RWPE1 (cell line): ENCODE results near the gene MAPKAPK2.

Experiments used
- CTCF ChIA-PET: fragments of 350-600 bp; sonication (Branson Sonifier 250); formaldehyde crosslinking; extraction: SDS; loops from one replicate; lab custom pipeline; 2021; lab: Yijun Ruan, JAX
- POLR2A ChIA-PET: fragments of 400-600 bp; formaldehyde crosslinking; extraction: SDS; loops from one replicate; lab custom pipeline; 2020; ENCODE audit warnings: antibody characterized with exemption; ENCODE audit not compliant: low non-redundant PET; lab: Yijun Ruan, JAX
- DNase-seq: peaks from one replicate; pipeline ENCODE4 v3.0.0; 2012; ENCODE audit warnings: low spot score
- H3K27ac ChIP-seq: fragments of 450-650 bp; 2 replicates; pipeline ENCODE4 v1.5.1; 2017
- TF ChIP-seq, protein P1 (sequence below): fragments of 450-650 bp; conservative IDR thresholded peaks from 2 replicates; pipeline ENCODE4 v1.5.1; 2017; ENCODE audit warnings: low read depth, mild to moderate bottlenecking

MAPKAPK2 gene

DNA sequence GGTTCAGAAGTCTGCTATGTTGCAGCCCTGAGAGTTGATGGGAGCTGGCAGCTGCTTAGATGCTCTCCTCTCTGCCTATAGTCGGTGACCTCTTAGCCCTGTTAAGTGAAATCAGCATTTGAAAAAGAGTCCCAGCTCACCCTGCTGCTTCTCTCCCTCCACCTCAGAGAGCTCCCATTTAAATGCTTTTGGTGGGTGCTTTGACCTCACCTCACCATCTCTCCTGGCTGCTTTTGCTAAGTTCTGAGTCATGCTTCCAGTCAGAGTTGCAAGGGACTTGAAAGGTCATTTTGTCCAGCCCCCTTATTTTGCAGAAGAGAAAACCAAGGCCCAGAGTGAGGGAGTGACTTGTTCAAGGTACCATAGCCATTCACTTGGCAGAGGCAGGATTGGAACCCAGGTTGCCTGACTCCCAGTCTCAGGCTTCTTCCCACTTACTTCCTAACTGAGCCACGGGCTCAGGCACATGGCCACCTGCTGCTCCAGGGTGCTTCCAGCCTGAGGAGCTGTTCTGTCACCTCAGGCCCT, 3.3 kb downstream of the MAPKAPK2 start:
- peak overlapping the region; percentile 4; the same call in 1 of the 2 replicates for H3K27ac ChIP-seq
- TF ChIP-seq, protein P1, sequence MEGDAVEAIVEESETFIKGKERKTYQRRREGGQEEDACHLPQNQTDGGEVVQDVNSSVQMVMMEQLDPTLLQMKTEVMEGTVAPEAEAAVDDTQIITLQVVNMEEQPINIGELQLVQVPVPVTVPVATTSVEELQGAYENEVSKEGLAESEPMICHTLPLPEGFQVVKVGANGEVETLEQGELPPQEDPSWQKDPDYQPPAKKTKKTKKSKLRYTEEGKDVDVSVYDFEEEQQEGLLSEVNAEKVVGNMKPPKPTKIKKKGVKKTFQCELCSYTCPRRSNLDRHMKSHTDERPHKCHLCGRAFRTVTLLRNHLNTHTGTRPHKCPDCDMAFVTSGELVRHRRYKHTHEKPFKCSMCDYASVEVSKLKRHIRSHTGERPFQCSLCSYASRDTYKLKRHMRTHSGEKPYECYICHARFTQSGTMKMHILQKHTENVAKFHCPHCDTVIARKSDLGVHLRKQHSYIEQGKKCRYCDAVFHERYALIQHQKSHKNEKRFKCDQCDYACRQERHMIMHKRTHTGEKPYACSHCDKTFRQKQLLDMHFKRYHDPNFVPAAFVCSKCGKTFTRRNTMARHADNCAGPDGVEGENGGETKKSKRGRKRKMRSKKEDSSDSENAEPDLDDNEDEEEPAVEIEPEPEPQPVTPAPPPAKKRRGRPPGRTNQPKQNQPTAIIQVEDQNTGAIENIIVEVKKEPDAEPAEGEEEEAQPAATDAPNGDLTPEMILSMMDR, result no peak
- ChIA-PET POLR2A (interaction anchor here (0.6 kb wide), 1 partner anchor 28 kb away, joined by 3 read pairs; no protein-coding TSS in a partner anchor), CTCF (interaction anchor here (0.5 to 1.1 kb wide), 3 partner anchors 76 to 208 kb away, joined by 3 to 4 read pairs (median 3); partner anchors contain the start of gene EIF2D)
- no peak for DNase-seq

- POLR2A ChIA-PET, result no interaction called here
- 0 out of 2 replicates have a peak overlapping the region, but pooled peaks have one; percentile 7 for H3K27ac ChIP-seq
- DNase-seq, result no peak
- TF ChIP-seq, protein P1, result no peak
- CTCF ChIA-PET, result interaction anchor here (0.5 to 2.7 kb wide), 7 partner anchors 15 to 222 kb away, joined by 3 to 15 read pairs (median 4); no protein-coding TSS in a partner anchor
These were observed 5.8 kb downstream of the MAPKAPK2 start for GRCh38 chr1:206690516-206690915.

DNA sequence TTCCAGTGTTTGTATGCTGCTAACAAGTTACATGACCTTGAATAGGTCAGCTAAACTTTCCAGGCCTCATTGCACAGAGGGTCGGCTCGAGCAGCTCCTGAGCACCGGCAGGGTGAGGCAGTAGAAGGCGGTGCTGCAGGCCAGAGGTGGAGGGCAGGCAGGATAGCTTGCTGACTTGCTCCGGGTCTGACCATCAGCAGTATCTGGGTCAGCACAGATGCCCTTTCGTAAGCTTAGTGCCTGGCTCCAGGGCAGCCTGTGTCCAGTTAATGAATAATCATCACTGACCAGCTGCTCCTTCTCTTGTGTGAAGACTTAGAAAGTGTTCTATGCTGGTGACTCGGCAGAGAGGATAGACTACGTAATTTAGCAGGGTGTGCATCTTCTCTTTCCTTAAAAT, 6.9 kb downstream of the MAPKAPK2 start:
- TF ChIP-seq, protein P1, result no peak
- POLR2A ChIA-PET, result interaction anchor here (0.5 kb wide), 1 partner anchor 18 kb away, joined by 4 read pairs; no protein-coding TSS in a partner anchor
- DNase-seq, result no peak
- CTCF ChIA-PET, result interaction anchor here (0.6 to 2.7 kb wide), 3 partner anchors 27 to 123 kb away, joined by 4 to 15 read pairs (median 4); partner anchors contain the start of gene EIF2D
- H3K27ac ChIP-seq, result no peak overlapping the region

GRCh38 chr1:206693029-206693428, 8.3 kb downstream of the MAPKAPK2 start:
- ChIA-PET CTCF (interaction anchor here (0.5 to 0.9 kb wide), 5 partner anchors 20 to 214 kb away, joined by 3 to 5 read pairs (median 3); no protein-coding TSS in a partner anchor), POLR2A (no interaction called here)
- H3K27ac ChIP-seq, result peak overlapping the region; percentile 13; the same call in 1 of the 2 replicates
- no peak for DNase-seq
- TF ChIP-seq, protein P1, result no peak

DNA sequence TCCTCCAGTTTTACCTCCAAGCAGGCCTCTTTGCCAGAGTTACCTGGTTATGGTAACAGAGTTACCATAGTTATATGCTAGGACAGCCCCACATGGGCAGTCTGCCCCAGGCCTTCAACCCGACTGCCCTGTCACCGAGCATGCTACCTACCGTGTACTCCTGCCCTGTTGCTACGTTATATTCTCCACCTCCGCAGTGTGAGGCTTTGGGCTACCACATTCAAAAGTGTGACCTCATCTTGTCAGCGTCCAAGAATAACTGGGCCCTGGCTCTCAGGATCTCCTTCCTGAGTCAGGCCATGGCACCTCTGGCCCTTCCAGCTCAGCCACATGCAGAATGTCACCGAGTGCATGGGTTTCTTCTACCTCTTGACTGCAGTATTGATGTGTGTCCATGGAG, 8.9 kb downstream of the MAPKAPK2 start:
- ChIA-PET POLR2A (no interaction called here), CTCF (interaction anchor here (0.7 kb wide), 2 partner anchors 29 to 125 kb away, joined by 3 to 5 read pairs; no protein-coding TSS in a partner anchor)
- TF ChIP-seq, protein P1, result no peak
- no peak overlapping the region for H3K27ac ChIP-seq
- no peak for DNase-seq

- no peak for DNase-seq
- POLR2A ChIA-PET, result interaction anchor here (0.6 kb wide), 1 partner anchor 74 kb away, joined by 3 read pairs; no protein-coding TSS in a partner anchor
These were observed 9.7 kb downstream of the MAPKAPK2 start for GRCh38 chr1:206694171-206695124.

More at GRCh38 chr1:206694171-206695124, 9.7 kb downstream of the MAPKAPK2 start:
- H3K27ac ChIP-seq, result no peak overlapping the region
- TF ChIP-seq, protein P1, result no peak
- CTCF ChIA-PET, result interaction anchor here (0.7 kb wide), 1 partner anchor 218 kb away, joined by 5 read pairs; no protein-coding TSS in a partner anchor
